CD4-positive, alpha-beta T cell treated with Interleukin-17A for 1 hour (primary cell): Measurements from ENCODE around the gene EME1.
"Not testable (repeated sequence)": the region's sequence is repeated elsewhere in the genome, so short reads cannot be mapped to it uniquely, and the experiment has no call there.

Source experiments
- DNase-seq: peaks from one replicate; pipeline ENCODE4 v3.0.0-alpha.2; 2020

The EME1 gene, protein sequence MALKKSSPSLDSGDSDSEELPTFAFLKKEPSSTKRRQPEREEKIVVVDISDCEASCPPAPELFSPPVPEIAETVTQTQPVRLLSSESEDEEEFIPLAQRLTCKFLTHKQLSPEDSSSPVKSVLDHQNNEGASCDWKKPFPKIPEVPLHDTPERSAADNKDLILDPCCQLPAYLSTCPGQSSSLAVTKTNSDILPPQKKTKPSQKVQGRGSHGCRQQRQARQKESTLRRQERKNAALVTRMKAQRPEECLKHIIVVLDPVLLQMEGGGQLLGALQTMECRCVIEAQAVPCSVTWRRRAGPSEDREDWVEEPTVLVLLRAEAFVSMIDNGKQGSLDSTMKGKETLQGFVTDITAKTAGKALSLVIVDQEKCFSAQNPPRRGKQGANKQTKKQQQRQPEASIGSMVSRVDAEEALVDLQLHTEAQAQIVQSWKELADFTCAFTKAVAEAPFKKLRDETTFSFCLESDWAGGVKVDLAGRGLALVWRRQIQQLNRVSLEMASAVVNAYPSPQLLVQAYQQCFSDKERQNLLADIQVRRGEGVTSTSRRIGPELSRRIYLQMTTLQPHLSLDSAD

DNA sequence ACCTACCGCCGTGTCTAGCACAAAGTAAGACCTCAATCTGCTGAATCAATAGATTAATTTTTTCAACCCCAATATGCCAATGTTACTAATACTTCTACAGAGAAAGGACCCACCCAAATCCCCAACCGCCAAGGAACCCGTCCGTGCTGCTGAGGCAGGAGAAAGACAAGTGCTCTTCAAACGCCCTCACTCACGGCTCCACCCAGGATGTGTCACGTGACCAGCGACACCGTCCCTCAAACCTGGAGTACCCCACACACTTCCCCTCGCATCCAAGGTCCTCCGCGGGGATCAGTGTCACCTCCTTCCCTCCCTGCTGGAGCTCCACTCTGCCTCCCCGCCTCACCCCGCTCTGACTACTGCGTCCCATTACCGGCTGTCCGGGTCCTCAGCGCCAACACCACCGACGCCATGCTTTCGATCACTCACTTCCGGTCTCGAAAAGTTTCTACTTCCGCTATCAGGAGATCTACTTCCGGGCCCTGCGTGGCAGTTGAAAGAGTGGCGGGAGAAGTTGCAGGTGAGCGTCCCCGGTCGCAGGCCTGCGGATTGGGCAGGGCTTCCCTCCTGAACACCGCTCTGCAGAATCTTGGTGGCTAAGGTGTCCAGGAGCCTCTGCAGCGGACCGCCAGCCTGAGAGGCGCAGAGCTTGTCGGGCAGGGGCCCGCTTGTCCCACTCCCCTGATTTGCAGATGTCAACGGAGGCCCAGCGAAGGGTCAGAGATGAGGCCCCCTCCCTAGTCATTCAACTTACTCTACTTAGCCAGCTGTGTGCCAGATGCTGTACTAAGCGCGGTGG, at the start of gene EME1, which contains the start of gene MRPL27:
Gene EME1 (plus strand): TSS at position 472 of the 799 bp plus-strand sequence. CDS start 1,980 bp downstream, outside the sequence.
Gene MRPL27 (minus strand): TSS at position 427 of the 799 bp plus-strand sequence. CDS start 14 bp downstream, at position 413.
- DNase-seq = peak; percentile 92

DNA sequence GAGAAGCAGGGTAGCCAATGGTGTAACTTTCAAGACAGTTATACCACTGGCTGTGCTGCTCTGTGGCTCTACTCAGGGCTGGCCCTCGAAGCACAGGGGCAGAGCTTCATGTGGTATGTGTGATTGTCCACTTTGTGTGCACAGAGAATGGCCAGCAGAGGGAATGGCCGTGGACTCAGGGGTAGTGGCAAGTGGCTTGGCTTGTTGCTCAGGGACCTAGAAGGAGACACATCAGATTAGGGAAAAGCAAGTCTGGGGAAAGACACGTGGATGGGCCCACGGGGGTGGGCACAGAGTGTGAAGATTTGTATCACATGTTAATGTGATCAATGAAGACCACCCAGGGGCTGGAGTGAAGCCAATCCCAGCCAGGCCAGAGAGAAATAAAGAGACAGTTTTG, 47.1 kb upstream of the EME1 start:
- DNase-seq = no peak

DNA sequence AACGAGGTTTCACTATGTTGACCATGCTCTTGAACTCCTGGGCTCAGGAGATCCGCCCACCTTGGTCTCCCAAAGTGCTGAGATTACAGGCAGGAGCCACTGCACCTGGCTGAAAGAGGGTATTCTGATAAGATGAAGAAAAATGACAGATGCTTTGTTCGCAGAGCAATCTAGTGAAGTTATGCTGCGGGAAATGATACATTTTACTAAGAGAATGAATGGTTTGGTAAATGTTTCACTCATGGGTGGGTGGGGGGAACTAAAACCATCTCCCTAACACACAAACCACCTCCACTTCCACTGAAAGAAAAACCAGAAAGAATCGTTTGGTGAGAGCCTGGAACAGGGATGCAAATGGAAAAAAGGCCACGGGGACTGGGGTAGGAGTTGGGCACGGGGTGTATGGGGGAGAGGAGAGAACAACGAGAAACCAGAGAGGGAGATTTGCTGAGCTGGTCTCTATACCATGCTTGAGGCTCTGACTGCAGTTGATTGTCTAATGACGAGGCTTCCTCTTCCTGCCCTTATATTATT, 46.1 kb upstream of the EME1 start:
- no peak for DNase-seq

- no peak for DNase-seq
Observed at GRCh38 chr17:50328363-50329325, 44.4 kb upstream of the EME1 start.

GRCh38 chr17:50329716-50330115, 43.3 kb upstream of the EME1 start:
- DNase-seq = no peak

DNA sequence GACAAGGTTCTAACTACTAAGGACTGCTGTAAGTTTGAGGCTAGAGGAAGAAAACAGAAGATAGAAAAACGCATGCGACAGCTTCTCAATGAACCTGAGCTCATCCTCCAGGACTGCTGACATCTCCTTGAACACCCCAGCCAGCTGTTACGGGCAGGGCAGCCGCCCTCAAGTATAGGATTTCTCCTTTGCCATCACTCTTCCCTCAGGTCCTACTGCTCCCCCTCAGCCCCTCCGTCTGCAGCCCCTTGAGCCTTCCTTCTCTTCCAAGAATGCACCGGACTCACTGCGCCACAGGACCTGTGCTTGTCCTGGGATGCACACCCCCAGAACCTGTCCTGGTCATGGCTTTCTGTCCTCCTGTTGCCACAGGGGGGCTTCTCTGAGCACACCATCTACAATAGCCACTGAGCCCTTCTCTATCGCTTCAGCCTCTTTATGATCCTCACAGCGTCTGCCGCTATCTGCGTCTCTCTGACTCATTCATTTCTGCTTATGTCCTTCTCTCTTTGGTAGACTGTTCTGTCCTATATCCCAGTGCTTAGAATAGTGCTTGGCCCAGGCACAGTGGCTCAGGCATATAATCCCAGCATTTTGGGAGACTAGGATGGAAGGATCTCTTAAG, 42.8 kb upstream of the EME1 start:
- DNase-seq = no peak

DNA sequence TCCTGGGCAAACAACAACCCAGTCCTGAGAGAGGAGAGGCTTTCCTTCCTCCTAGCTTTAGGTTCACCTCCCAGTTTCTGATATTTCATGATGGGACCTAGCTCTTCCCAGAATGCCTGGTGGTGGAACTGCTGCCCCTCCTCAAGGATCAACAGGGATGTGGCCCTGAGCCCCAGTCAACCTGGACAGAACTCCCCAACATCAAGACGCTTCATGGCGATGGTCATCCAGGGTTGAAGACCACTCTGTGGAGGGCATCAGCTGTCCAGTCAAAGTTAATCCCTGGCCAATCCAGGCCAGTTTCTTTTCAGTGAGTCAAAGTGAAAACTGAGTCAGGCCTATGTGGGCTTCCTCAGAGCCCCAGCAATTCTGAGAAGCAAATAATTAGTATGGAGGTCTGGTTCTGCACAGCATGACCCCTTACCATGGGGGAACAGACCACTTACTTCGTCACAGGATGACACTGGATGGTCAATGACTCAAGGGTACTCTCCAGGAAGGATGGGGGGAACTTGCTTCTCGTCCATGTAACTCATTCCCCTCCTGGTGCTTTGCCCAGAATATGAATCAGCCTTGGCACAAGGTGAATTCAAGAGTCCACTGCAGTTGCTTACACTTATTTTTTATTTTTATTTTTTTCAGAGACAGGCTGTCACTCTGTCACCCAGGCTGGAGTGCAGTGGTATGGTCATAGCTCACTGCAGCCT, 41.8 kb upstream of the EME1 start:
- no peak for DNase-seq

DNA sequence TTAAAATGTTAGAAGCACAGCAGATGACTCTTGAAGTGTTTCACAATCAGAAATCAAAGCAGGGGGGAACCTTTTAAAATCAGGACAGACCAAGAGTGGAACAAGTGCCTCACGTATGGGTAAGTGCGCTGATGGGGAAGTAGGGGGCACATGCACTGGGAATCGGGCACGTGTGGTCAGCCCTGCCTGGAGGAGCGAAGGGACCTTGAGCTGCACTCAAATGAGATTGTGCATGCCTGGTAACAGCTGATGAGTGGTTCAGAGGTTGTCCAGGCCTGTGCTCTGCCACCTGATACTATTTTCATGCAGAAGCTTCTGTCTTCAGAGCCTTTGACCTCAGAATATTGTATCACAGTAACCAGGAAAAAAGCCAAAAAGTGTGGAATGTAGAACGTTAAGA, 40.8 kb upstream of the EME1 start:
- no peak for DNase-seq

- DNase-seq = not testable (repeated sequence)
Observed at GRCh38 chr17:50333291-50334057, 39.6 kb upstream of the EME1 start.

DNA sequence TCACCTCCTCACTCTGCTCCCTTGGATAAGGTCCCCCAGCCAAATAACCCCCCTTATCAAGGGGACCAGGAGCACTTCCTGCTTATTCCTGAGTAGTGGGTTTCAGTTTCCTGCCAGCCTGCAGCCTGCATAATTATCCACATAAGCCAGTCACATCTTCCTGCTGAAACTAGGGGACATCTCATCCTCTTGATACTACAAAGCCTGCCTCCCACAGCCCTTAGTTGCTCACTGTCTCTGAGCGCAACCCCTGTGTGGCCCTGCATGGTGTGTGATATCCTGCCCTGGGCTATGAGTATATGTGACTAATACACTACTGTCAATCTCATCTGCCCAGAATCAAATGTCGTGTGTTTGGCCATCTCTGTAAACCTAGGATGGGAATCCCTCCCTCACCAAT, 35.1 kb upstream of the EME1 start:
- DNase-seq = no peak

GRCh38 chr17:50338645-50339044, 34.4 kb upstream of the EME1 start:
- DNase-seq = no peak

DNA sequence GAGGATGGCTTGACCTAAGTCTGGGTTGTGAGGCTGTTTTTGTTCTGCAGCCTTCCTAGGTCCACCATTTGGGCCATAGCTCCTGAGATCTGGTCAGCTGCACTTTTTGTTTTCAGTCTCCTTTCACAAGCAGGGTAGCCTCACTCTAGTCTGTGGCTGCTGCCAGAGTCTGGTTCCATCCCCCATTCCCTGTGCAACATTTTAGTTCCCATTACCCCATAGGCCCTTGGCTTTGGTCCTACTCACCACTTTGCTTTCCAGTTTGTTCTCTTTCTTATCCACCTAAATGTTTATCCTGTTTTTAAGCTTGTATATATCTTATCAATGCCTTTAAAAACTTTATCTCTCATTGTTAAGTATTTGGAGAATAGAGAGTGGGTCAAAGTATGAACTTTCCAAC, 33.6 kb upstream of the EME1 start:
- DNase-seq = no peak

GRCh38 chr17:50344731-50345365, 28.2 kb upstream of the EME1 start:
- no peak for DNase-seq

GRCh38 chr17:50345432-50346312, 27.4 kb upstream of the EME1 start, which contains the start of gene XYLT2:
Gene XYLT2, plus strand, starts transcription at chr17:50346126. Its CDS starts 15 bp downstream, at chr17:50346141.
- DNase-seq = peak; percentile 91

GRCh38 chr17:50346313-50347116, 26.5 kb upstream of the EME1 start:
- no peak for DNase-seq

GRCh38 chr17:50347117-50347893, 25.7 kb upstream of the EME1 start:
- DNase-seq = no peak

DNA sequence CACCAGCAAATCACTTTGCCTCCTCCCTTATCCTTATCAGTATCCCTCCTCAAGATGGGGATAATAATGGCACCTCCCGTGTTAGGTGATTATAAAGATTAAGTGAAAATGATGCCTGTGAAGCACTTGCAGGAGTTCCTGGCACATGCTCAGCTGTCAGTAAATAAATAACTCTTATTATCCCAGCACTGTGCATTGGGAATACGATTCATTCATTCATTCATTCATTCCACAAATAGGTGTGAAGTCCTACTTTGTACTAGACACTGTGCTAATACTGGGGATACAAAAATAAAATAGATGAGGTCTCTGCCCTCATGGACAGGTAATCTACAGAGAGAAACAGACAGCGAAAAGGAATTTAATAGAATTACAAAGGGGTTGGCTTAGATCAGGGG, 25.1 kb upstream of the EME1 start:
- DNase-seq = no peak
